MCF 10A (cell line): ENCODE measurements around the gene ICA1L. TPM values are rescaled to one million over a fixed set of nuclear protein-coding genes. Genes with fewer than 3 reads are reported as not detected.

Source experiments
- BruUV-seq: library from RNA; stranded (reverse); fragments of 400-500 nt; replicated peaks from 2 replicates; lab custom pipeline; 2021; lab: Mats Ljungman, UMichigan
- CTCF ChIA-PET: fragments of 300-600 bp; sonication (Branson Sonifier 250); formaldehyde crosslinking; extraction: SDS; loops from one replicate; lab custom pipeline; 2021; ENCODE audit warnings: antibody characterized with exemption, inconsistent platforms; lab: Yijun Ruan, JAX
- POLR2A ChIA-PET: fragments of 300-600, 350-650 bp; sonication (Branson Sonifier 250); formaldehyde crosslinking; extraction: SDS; loops from one replicate; lab custom pipeline; 2020; ENCODE audit warnings: antibody characterized with exemption, inconsistent platforms; lab: Yijun Ruan, JAX
- DNase-seq: peaks from one replicate; pipeline ENCODE4 v3.0.0-alpha.2; 2018; ENCODE audit not compliant: unreplicated experiment
- H3K27ac Mint-ChIP-seq: one replicate; pipeline ENCODE4 v1.8.0; 2022; ENCODE audit warnings: mild to moderate bottlenecking, low read depth, mixed read lengths; ENCODE audit not compliant: unreplicated experiment
- H3K27me3 Mint-ChIP-seq: one replicate; pipeline ENCODE4 v1.8.0; 2022; ENCODE audit warnings: mixed read lengths; ENCODE audit not compliant: insufficient read depth, unreplicated experiment
- H3K36me3 Mint-ChIP-seq: one replicate; pipeline ENCODE4 v1.8.0; 2022; ENCODE audit warnings: mild to moderate bottlenecking, moderate library complexity, mixed read lengths; ENCODE audit not compliant: insufficient read depth, unreplicated experiment
- H3K4me1 Mint-ChIP-seq: one replicate; pipeline ENCODE4 v1.8.0; 2022; ENCODE audit warnings: mixed read lengths; ENCODE audit not compliant: insufficient read depth, unreplicated experiment
- H3K4me3 Mint-ChIP-seq: one replicate; pipeline ENCODE4 v1.8.0; 2022; ENCODE audit warnings: mild to moderate bottlenecking, moderate library complexity, mixed read lengths; ENCODE audit not compliant: unreplicated experiment
- H3K9me3 Mint-ChIP-seq: one replicate; pipeline ENCODE4 v1.8.0; 2022; ENCODE audit warnings: mixed read lengths; ENCODE audit not compliant: unreplicated experiment
- intact Hi-C: fragments of 100-400 bp; cut with micrococcal nuclease; formaldehyde crosslinking; loops from 2 replicates; pipeline ENCODE4 v1.14.1; 2022
- total RNA-seq: library from RNA; stranded (reverse); gene quantifications from 2 replicates; pipeline ENCODE4 v1.2.3, GENCODE V29; 2022
- TF ChIP-seq, protein P1 (sequence below): fragments of 200-600 bp; IDR thresholded peaks from one replicate; pipeline ENCODE4 v1.8.0; 2022; ENCODE audit warnings: antibody characterized with exemption, mild to moderate bottlenecking; ENCODE audit not compliant: unreplicated experiment

ICA1L gene
- total RNA-seq, 1 experiment from 2014 or later: 6.5 TPM

GRCh38 chr2:202848813-202849212 is 22.8 kb downstream of the ICA1L start:
- Mint-ChIP-seq H3K27ac (no peak overlapping the region), H3K36me3 (no peaks in the 10 kb centered on the region), H3K9me3 (no peaks in the 10 kb centered on the region), H3K4me3 (no peak overlapping the region), H3K4me1 (no peaks in the 10 kb centered on the region), H3K27me3 (no peaks in the 10 kb centered on the region)
- ChIA-PET CTCF (interaction anchor here (0.6 to 1.4 kb wide), 2 partner anchors 9 to 41 kb away, joined by 3 read pairs; no protein-coding TSS in a partner anchor), POLR2A (interaction anchor here (0.6 to 0.7 kb wide), 3 partner anchors 14 to 288 kb away, joined by 3 read pairs; no protein-coding TSS in a partner anchor)
- BruUV-seq: no TSS peak
- intact Hi-C loops: no loop called here
- TF ChIP-seq, protein P1, sequence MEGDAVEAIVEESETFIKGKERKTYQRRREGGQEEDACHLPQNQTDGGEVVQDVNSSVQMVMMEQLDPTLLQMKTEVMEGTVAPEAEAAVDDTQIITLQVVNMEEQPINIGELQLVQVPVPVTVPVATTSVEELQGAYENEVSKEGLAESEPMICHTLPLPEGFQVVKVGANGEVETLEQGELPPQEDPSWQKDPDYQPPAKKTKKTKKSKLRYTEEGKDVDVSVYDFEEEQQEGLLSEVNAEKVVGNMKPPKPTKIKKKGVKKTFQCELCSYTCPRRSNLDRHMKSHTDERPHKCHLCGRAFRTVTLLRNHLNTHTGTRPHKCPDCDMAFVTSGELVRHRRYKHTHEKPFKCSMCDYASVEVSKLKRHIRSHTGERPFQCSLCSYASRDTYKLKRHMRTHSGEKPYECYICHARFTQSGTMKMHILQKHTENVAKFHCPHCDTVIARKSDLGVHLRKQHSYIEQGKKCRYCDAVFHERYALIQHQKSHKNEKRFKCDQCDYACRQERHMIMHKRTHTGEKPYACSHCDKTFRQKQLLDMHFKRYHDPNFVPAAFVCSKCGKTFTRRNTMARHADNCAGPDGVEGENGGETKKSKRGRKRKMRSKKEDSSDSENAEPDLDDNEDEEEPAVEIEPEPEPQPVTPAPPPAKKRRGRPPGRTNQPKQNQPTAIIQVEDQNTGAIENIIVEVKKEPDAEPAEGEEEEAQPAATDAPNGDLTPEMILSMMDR: no peak
- no peak for DNase-seq

GRCh38 chr2:202847693-202848524 is 23.7 kb downstream of the ICA1L start:
- intact Hi-C loops: no loop called here
- no TSS peak for BruUV-seq
- H3K9me3 Mint-ChIP-seq: no peaks in the 10 kb centered on the region
- CTCF ChIA-PET: interaction anchor here (1.1 kb wide), 1 partner anchor 17 kb away, joined by 4 read pairs; no protein-coding TSS in a partner anchor
- no peaks in the 10 kb centered on the region for H3K27me3 Mint-ChIP-seq
- no peak overlapping the region for H3K27ac Mint-ChIP-seq
- POLR2A ChIA-PET: interaction anchor here (0.5 to 0.8 kb wide), 3 partner anchors 213 to 288 kb away, joined by 3 to 4 read pairs (median 3); partner anchors contain the start of gene FAM117B
- TF ChIP-seq, protein P1: no peak
- no peaks in the 10 kb centered on the region for H3K4me1 Mint-ChIP-seq
- H3K36me3 Mint-ChIP-seq: no peaks in the 10 kb centered on the region
- no peak for DNase-seq
- H3K4me3 Mint-ChIP-seq: no peak overlapping the region

- H3K9me3 Mint-ChIP-seq: no peaks in the 10 kb centered on the region
- TF ChIP-seq, protein P1: no peak
- no peak for DNase-seq
- H3K27me3 Mint-ChIP-seq: no peaks in the 10 kb centered on the region
- no peak overlapping the region for H3K27ac Mint-ChIP-seq
- no peak overlapping the region for H3K4me3 Mint-ChIP-seq
- ChIA-PET POLR2A (no interaction called here), CTCF (interaction anchor here (0.6 to 3.3 kb wide), 4 partner anchors 14 to 255 kb away, joined by 3 to 10 read pairs (median 3); no protein-coding TSS in a partner anchor)
- intact Hi-C loops: no loop called here
- H3K36me3 Mint-ChIP-seq: no peaks in the 10 kb centered on the region
- H3K4me1 Mint-ChIP-seq: no peaks in the 10 kb centered on the region
- BruUV-seq: no TSS peak
Observed at GRCh38 chr2:202844656-202845055, 26.9 kb downstream of the ICA1L start.

- H3K27me3 Mint-ChIP-seq: no peaks in the 10 kb centered on the region
- H3K4me3 Mint-ChIP-seq: no peak overlapping the region
- H3K36me3 Mint-ChIP-seq: no peaks in the 10 kb centered on the region
- H3K4me1 Mint-ChIP-seq: no peaks in the 10 kb centered on the region
- ChIA-PET CTCF (interaction anchor here (0.7 to 3.3 kb wide), 4 partner anchors 10 to 796 kb away, joined by 3 to 10 read pairs (median 5); no protein-coding TSS in a partner anchor), POLR2A (interaction anchor here (0.7 kb wide), 1 partner anchor 922 kb away, joined by 3 read pairs; no protein-coding TSS in a partner anchor)
- no peaks in the 10 kb centered on the region for H3K9me3 Mint-ChIP-seq
- no TSS peak for BruUV-seq
- TF ChIP-seq, protein P1: no peak
- no peak overlapping the region for H3K27ac Mint-ChIP-seq
- no peak for DNase-seq
- intact Hi-C loops: no loop called here
Observed at GRCh38 chr2:202842690-202843089, 28.9 kb downstream of the ICA1L start.
